ENCODE results near the gene BCR. TPM values are rescaled to one million over a fixed set of nuclear protein-coding genes. Genes with fewer than 3 reads are reported as not detected.

BCR gene
- total and polyA plus RNA-seq, 2 of the 13 experiments (the other 11 are each of a cell fraction or from before 2014, with no cell fraction given), result 19.9 to 33.6 TPM

GRCh38 chr22:23182309-23183060 is 2.2 kb downstream of the BCR start (continued):
- TF ChIP-seq MTERF4 (CRISPR knock-in tag; IDR thresholded peaks at IDR 0.05), result no peak
- TF ChIP-seq ARID5B (CRISPR knock-in tag; IDR thresholded peaks at IDR 0.05), result no peak
- TF ChIP-seq IRF9 (CRISPR knock-in tag; IDR thresholded peaks at IDR 0.05; ENCODE audit: borderline replicate concordance), result 0 out of 2 replicates have a peak, but pooled peaks have one; percentile 30
- TF ChIP-seq PAX8 (CRISPR knock-in tag; IDR thresholded peaks at IDR 0.05; ENCODE audit: borderline replicate concordance), result no peak
- TF ChIP-seq ZMYM3 (CRISPR knock-in tag; IDR thresholded peaks at IDR 0.05), result no peak
- TF ChIP-seq ZNF124 (CRISPR knock-in tag; IDR thresholded peaks at IDR 0.05), result peak; percentile 78; the same call in 1 of the 2 replicates
- no peak for TF ChIP-seq ZNF432 (CRISPR knock-in tag; IDR thresholded peaks at IDR 0.05; ENCODE audit: borderline replicate concordance)
- no peak for TF ChIP-seq ZNF883 (CRISPR knock-in tag; IDR thresholded peaks at IDR 0.05; ENCODE audit: not compliant biosample characterization)
- TF ChIP-seq KAT7 (CRISPR knock-in tag; IDR thresholded peaks at IDR 0.05; ENCODE audit: borderline replicate concordance), result 0 out of 2 replicates have a peak, but pooled peaks have one; percentile 50
- TF ChIP-seq SMYD3 (CRISPR knock-in tag; IDR thresholded peaks at IDR 0.05), result no peak
- TF ChIP-seq ZSCAN29 (CRISPR knock-in tag; conservative IDR thresholded peaks at IDR 0.05), result no peak
- 0 out of 2 replicates have a peak, but pooled peaks have one; percentile 21 for TF ChIP-seq SPEN (CRISPR knock-in tag; IDR thresholded peaks at IDR 0.05; ENCODE audit: low read depth)
- no peak for TF ChIP-seq ASH2L (IDR thresholded peaks at IDR 0.05; ENCODE audit: insufficient read length, low read depth, low read length)
- 0 out of 2 replicates have a peak, but pooled peaks have one; percentile 29 for TF ChIP-seq KLF6 (CRISPR knock-in tag; IDR thresholded peaks at IDR 0.05)
- TF ChIP-seq DNMT1 (CRISPR knock-in tag; IDR thresholded peaks at IDR 0.05), result 0 out of 2 replicates have a peak, but pooled peaks have one; percentile 49
- TF ChIP-seq IKZF1 (IDR thresholded peaks at IDR 0.05), result no peak
- TF ChIP-seq ZNF292 (CRISPR knock-in tag; IDR thresholded peaks at IDR 0.05; ENCODE audit: borderline replicate concordance, low read depth), result 0 out of 2 replicates have a peak, but pooled peaks have one; percentile 20
- no peak for TF ChIP-seq HOXA5 (CRISPR knock-in tag; IDR thresholded peaks at IDR 0.05)
- no peak for TF ChIP-seq ZBTB10 (CRISPR knock-in tag; IDR thresholded peaks at IDR 0.05; ENCODE audit: borderline replicate concordance)
